Endodermal cell (in vitro differentiated cells): ENCODE results near the gene GLT1D1. TPM values are rescaled to one million over a fixed set of nuclear protein-coding genes. Genes with fewer than 3 reads are reported as not detected.

Source experiments
- DNase-seq: peaks from one replicate; pipeline ENCODE4 v3.0.0-alpha.2; 2017
- H3K27ac ChIP-seq: 2 replicates; pipeline ENCODE4 v1.5.1; 2013; ENCODE audit warnings: mild to moderate bottlenecking, low read depth, low read length, moderate library complexity
- H3K27me3 ChIP-seq: 2 replicates; pipeline ENCODE4 v1.6.1; 2013; ENCODE audit warnings: mild to moderate bottlenecking, low read length, moderate library complexity; ENCODE audit not compliant: insufficient read depth, control insufficient read depth, poor library complexity, severe bottlenecking
- H3K36me3 ChIP-seq: 2 replicates; pipeline ENCODE4 v1.7.0; 2013; ENCODE audit warnings: mild to moderate bottlenecking, low read length, moderate library complexity; ENCODE audit not compliant: control insufficient read depth, insufficient read depth
- H3K4me1 ChIP-seq: one replicate; pipeline ENCODE4 v1.7.0; 2013; ENCODE audit warnings: low read length; ENCODE audit not compliant: control insufficient read depth, insufficient read depth
- H3K4me3 ChIP-seq: 2 replicates; pipeline ENCODE4 v1.5.1; 2013; ENCODE audit warnings: mild to moderate bottlenecking, low read length, moderate library complexity
- H3K9ac ChIP-seq: 2 replicates; pipeline ENCODE4 v1.6.1; 2013; ENCODE audit warnings: mild to moderate bottlenecking, low read length, moderate library complexity; ENCODE audit not compliant: poor library complexity, severe bottlenecking; ENCODE audit errors: extremely low read depth
- H3K9me3 ChIP-seq: 2 replicates; pipeline ENCODE4 v1.6.1; 2013; ENCODE audit warnings: mild to moderate bottlenecking, low read length, moderate library complexity; ENCODE audit not compliant: control insufficient read depth
- H3K27ac Mint-ChIP-seq: 2 replicates; pipeline ENCODE4 v1.8.0; 2020; ENCODE audit warnings: mixed read lengths
- H3K27me3 Mint-ChIP-seq: 2 replicates; pipeline ENCODE4 v1.8.0; 2021; ENCODE audit warnings: mild to moderate bottlenecking, mixed read lengths; ENCODE audit not compliant: insufficient read depth
- H3K36me3 Mint-ChIP-seq: 2 replicates; pipeline ENCODE4 v1.8.0; 2020; ENCODE audit warnings: low read depth, mixed read lengths
- H3K4me1 Mint-ChIP-seq: 2 replicates; pipeline ENCODE4 v1.8.0; 2020; ENCODE audit warnings: mixed read lengths
- H3K4me3 Mint-ChIP-seq: 2 replicates; pipeline ENCODE4 v1.8.0; 2020; ENCODE audit warnings: mild to moderate bottlenecking, moderate library complexity, mixed read lengths
- H3K9me3 Mint-ChIP-seq: 2 replicates; pipeline ENCODE4 v1.8.0; 2020; ENCODE audit warnings: mild to moderate bottlenecking, mixed read lengths
- WGBS, 2 experiments: methylation state at CpG; one replicate each; pipeline versions ENCODE4 v1.1.5 to v1.1.7; 2013; ENCODE audit warnings: missing lambda C conversion rate in 2 of 2, mixed read lengths in 1 of 2; ENCODE audit not compliant: insufficient coverage in 1 of 2, insufficient read length in 1 of 2; 5-methylcytosine and 5-hydroxymethylcytosine counted together
- total RNA-seq, 2 donors: library from RNA; stranded (reverse); fragmentation: NEBNext Ultra II Directional in 1 of 2; extraction: Animal tissue kit (Norgen Biotek cat#: 25700) in 1 of 2; gene quantifications; 2 replicates in 1 of 2; 3 replicates in 1 of 2; pipeline ENCODE4 v1.2.1, GENCODE V29; 2021
- TF ChIP-seq, protein P1 (sequence below): fragments of 200-600 bp; sonication (generic); conservative IDR thresholded peaks from 2 replicates; pipeline ENCODE4 v1.5.0; 2021; ENCODE audit warnings: antibody characterized with exemption, mild to moderate bottlenecking

The GLT1D1 gene
- total RNA-seq, 2 donors from 2014 or later, result 23.8 to 25.4 TPM

DNA sequence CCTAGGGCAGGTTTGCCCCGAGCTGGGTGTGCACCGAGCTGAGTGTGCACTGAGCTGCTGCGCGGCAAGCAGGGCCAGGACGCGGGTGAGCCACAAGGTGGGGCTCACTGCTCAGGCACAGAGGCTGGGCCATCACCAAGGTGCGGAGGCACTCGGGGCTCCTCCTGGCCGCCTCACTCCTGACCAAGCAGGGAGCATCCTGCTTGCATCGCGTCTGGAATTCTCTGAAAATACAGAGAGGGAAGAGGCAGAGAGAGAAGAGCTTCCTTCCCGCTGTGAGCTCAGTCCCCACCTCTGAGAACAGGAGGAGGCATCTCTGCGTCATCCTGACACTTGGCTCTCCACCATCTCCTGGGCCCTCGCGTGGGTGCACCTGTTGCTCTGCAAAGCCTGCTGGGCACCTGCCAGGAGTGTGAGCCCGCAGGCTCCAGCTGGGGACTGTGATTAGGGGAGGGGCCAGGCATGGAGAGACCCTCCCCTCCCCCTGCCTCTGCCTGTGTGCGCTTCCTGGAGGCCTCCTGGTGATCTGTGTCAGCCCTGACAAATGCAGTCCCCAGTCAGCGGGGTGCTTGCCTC is 116.3 kb downstream of the GLT1D1 start:
- WGBS, 2 experiments, result 5 to 12% methylated on average over 15 to 18 of the region's 18 CpGs
- Histone ChIP-seq H3K36me3 (peaks cover 2% of the 10 kb centered on the region), H3K27me3 (no peaks in the 10 kb centered on the region), H3K4me3 (peak overlapping the region; percentile 14), H3K9me3 (no peaks in the 10 kb centered on the region), H3K9ac (no peak overlapping the region), H3K4me1 (peaks cover 13% of the 10 kb centered on the region), H3K27ac (no peak overlapping the region)
- TF ChIP-seq, protein P1, sequence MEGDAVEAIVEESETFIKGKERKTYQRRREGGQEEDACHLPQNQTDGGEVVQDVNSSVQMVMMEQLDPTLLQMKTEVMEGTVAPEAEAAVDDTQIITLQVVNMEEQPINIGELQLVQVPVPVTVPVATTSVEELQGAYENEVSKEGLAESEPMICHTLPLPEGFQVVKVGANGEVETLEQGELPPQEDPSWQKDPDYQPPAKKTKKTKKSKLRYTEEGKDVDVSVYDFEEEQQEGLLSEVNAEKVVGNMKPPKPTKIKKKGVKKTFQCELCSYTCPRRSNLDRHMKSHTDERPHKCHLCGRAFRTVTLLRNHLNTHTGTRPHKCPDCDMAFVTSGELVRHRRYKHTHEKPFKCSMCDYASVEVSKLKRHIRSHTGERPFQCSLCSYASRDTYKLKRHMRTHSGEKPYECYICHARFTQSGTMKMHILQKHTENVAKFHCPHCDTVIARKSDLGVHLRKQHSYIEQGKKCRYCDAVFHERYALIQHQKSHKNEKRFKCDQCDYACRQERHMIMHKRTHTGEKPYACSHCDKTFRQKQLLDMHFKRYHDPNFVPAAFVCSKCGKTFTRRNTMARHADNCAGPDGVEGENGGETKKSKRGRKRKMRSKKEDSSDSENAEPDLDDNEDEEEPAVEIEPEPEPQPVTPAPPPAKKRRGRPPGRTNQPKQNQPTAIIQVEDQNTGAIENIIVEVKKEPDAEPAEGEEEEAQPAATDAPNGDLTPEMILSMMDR, result peak; percentile 87
- Mint-ChIP-seq H3K4me3 (peak overlapping the region; percentile 34), H3K36me3 (peaks cover 9% of the 10 kb centered on the region), H3K27me3 (peaks cover 23% of the 10 kb centered on the region), H3K9me3 (peaks cover 7% of the 10 kb centered on the region), H3K27ac (no peak overlapping the region), H3K4me1 (peaks cover 31% of the 10 kb centered on the region)
- DNase-seq, result peak; percentile 94

DNA sequence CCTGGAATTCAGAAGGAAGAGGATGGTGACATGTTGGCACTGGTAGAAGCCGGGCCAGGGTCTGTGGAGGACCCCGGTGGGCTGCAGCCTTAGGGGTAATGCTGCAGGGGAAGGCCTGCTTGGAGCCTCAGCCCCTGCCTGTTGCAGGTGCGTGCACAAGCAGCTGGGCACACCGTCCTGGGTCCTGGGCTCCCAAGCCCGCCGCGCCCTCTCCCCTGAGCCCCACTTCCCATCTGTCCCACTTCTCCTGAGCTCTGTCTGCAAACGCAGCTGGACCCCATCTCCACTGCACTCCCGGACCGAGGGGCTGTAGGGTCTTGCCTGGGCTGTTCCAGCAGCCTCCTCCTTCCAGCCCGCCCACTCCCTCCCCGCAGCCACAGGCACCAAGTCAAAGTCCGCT is 116.8 kb downstream of the GLT1D1 start:
- WGBS, 2 experiments, result 36 to 45% methylated on average over 7 to 13 of the region's 13 CpGs
- H3K4me3 Mint-ChIP-seq, result peak overlapping the region; percentile 34
- Histone ChIP-seq H3K9ac (no peak overlapping the region), H3K4me1 (peaks cover 13% of the 10 kb centered on the region), H3K4me3 (peak overlapping the region; percentile 14), H3K9me3 (no peaks in the 10 kb centered on the region), H3K27me3 (no peaks in the 10 kb centered on the region), H3K36me3 (no peaks in the 10 kb centered on the region), H3K27ac (no peak overlapping the region)
- peaks cover 35% of the 10 kb centered on the region for H3K4me1 Mint-ChIP-seq
- no peak overlapping the region for H3K27ac Mint-ChIP-seq
- TF ChIP-seq, protein P1, result no peak
- peak; percentile 74 for DNase-seq
- peaks cover 3% of the 10 kb centered on the region for H3K36me3 Mint-ChIP-seq
- H3K27me3 Mint-ChIP-seq, result peaks cover 23% of the 10 kb centered on the region
- peaks cover 1% of the 10 kb centered on the region for H3K9me3 Mint-ChIP-seq

DNA sequence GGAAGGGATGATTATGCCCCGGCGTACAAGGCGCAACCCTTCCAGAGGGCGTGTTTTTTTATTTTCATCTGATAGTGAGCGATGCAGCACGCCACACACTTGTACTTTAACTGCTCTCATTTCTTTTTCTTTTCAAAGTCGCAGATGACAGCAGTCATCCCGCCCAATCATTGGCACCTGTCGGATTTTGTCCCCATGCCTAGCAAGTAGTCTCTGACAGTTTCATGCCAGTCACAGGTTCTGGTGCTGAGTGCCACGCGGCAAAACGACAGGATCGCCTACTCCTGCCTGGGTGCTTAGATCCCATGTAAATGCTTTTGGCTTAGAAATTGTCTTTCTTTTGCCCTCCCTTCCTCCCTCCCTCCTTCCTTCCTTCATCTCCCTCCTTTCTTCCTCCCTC is 117.7 kb downstream of the GLT1D1 start:
- Mint-ChIP-seq H3K27ac (no peak overlapping the region), H3K4me1 (peaks cover 35% of the 10 kb centered on the region), H3K4me3 (peak overlapping the region; percentile 34), H3K9me3 (no peaks in the 10 kb centered on the region), H3K36me3 (peaks cover 3% of the 10 kb centered on the region), H3K27me3 (peaks cover 26% of the 10 kb centered on the region)
- Histone ChIP-seq H3K27ac (no peak overlapping the region), H3K36me3 (no peaks in the 10 kb centered on the region), H3K9me3 (no peaks in the 10 kb centered on the region), H3K4me1 (peaks cover 13% of the 10 kb centered on the region), H3K27me3 (no peaks in the 10 kb centered on the region), H3K9ac (no peak overlapping the region), H3K4me3 (no peak overlapping the region)
- WGBS, 2 experiments, result 76 to 83% methylated on average over 13 of the region's 13 CpGs
- TF ChIP-seq, protein P1, result no peak
- no peak for DNase-seq
